Activated naive CD8-positive, alpha-beta T cell treated with anti-CD3 and anti-CD28 coated beads, Interleukin-2, amount 50 U/mL, for 24 hours (primary cell): ENCODE measurements around the gene SLCO2A1.
A peak's percentile ranks its signal among the peaks of the same experiment; 100 is the strongest.

ENCODE experiments used
- ATAC-seq: fragments of 150-1000 bp; cut with Tn5 transposase; one replicate; pipeline ENCODE4 v1.10.0; 2021
- DNase-seq: peaks from one replicate; pipeline ENCODE4 v3.0.0; 2021
- H3K27ac Mint-ChIP-seq: one replicate; pipeline ENCODE4 v1.8.0; 2021; ENCODE audit warnings: mild to moderate bottlenecking, mixed read lengths
- H3K27me3 Mint-ChIP-seq: one replicate; pipeline ENCODE4 v1.8.0; 2021; ENCODE audit warnings: mixed read lengths
- H3K36me3 Mint-ChIP-seq: one replicate; pipeline ENCODE4 v1.8.0; 2021; ENCODE audit warnings: low read depth, mixed read lengths
- H3K4me1 Mint-ChIP-seq: one replicate; pipeline ENCODE4 v1.8.0; 2021; ENCODE audit warnings: mixed read lengths
- H3K4me3 Mint-ChIP-seq: one replicate; pipeline ENCODE4 v1.8.0; 2021; ENCODE audit warnings: mild to moderate bottlenecking, moderate library complexity, mixed read lengths
- H3K9me3 Mint-ChIP-seq: one replicate; pipeline ENCODE4 v1.8.0; 2021; ENCODE audit warnings: mixed read lengths

Gene SLCO2A1

DNA sequence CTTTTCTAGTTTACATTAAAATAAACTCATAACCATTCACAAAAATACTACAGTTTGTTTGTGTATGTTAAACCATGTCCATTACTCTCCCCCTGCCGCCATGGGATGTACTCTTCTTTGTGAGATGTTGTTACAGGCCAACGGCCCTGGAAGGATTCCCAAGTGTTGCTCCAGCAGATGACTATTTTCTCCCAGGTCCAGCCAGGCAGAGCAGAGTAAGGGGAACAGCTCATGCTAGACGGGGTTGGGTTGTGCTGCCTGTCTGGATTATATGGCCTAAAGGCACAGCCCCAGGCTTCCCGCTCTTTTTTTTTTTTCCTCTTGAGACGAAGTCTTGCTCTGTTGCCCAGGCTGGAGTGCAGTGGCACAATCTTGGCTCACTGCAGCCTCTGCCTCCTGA is 24.5 kb upstream of the SLCO2A1 start:
- Mint-ChIP-seq H3K4me3 (no peak overlapping the region), H3K9me3 (no peaks in the 10 kb centered on the region), H3K4me1 (no peaks in the 10 kb centered on the region), H3K27me3 (peaks cover 4% of the 10 kb centered on the region), H3K27ac (no peak overlapping the region), H3K36me3 (no peaks in the 10 kb centered on the region)
- ATAC-seq (no peak), DNase-seq (no peak)

GRCh38 chr3:134052370-134052769 is 22.6 kb upstream of the SLCO2A1 start:
- no peaks in the 10 kb centered on the region for H3K4me1 Mint-ChIP-seq
- H3K9me3 Mint-ChIP-seq, result no peaks in the 10 kb centered on the region
- H3K36me3 Mint-ChIP-seq, result no peaks in the 10 kb centered on the region
- H3K27ac Mint-ChIP-seq, result no peak overlapping the region
- H3K4me3 Mint-ChIP-seq, result no peak overlapping the region
- H3K27me3 Mint-ChIP-seq, result peaks cover 6% of the 10 kb centered on the region
- no peak for DNase-seq
- no peak for ATAC-seq

DNA sequence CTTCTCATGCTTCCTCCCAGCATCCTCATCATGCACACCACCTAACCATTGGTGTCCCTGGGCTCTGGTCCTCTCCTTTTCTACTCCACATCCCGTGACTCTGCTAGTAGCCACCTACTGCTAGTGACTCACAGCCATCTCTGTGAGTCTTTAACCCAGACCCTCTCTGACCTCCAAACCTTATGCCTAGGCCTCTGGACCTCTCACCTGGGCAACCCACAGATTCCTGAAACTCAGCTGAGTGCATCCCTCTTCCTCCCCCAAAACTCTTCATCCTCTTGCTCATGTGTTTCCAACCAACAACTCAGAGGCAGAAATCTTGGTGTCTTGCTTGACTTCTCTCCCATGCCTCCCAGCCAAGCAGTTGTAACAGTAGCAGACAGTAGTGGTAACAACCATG is 20.0 kb upstream of the SLCO2A1 start:
- Mint-ChIP-seq H3K9me3 (peaks cover 11% of the 10 kb centered on the region), H3K4me1 (no peaks in the 10 kb centered on the region), H3K27me3 (peaks cover 6% of the 10 kb centered on the region), H3K27ac (no peak overlapping the region), H3K4me3 (no peak overlapping the region), H3K36me3 (no peaks in the 10 kb centered on the region)
- no peak for ATAC-seq
- no peak for DNase-seq

GRCh38 chr3:134048278-134048996 is 18.7 kb upstream of the SLCO2A1 start:
- no peak overlapping the region for H3K4me3 Mint-ChIP-seq
- H3K27ac Mint-ChIP-seq, result no peak overlapping the region
- H3K36me3 Mint-ChIP-seq, result no peaks in the 10 kb centered on the region
- H3K4me1 Mint-ChIP-seq, result no peaks in the 10 kb centered on the region
- peaks cover 6% of the 10 kb centered on the region for H3K27me3 Mint-ChIP-seq
- peaks cover 14% of the 10 kb centered on the region for H3K9me3 Mint-ChIP-seq
- DNase-seq (no peak), ATAC-seq (no peak)

- Mint-ChIP-seq H3K27ac (no peak overlapping the region), H3K4me1 (no peaks in the 10 kb centered on the region), H3K36me3 (no peaks in the 10 kb centered on the region), H3K9me3 (peaks cover 20% of the 10 kb centered on the region), H3K4me3 (no peak overlapping the region), H3K27me3 (peaks cover 8% of the 10 kb centered on the region)
- no peak for ATAC-seq
- no peak for DNase-seq
These were observed 14.7 kb upstream of the SLCO2A1 start for GRCh38 chr3:134044459-134044858.

GRCh38 chr3:134040066-134040465 is 10.3 kb upstream of the SLCO2A1 start:
- no peak overlapping the region for H3K4me3 Mint-ChIP-seq
- peaks cover 14% of the 10 kb centered on the region for H3K9me3 Mint-ChIP-seq
- H3K4me1 Mint-ChIP-seq, result no peaks in the 10 kb centered on the region

GRCh38 chr3:134039161-134039862 is 9.6 kb upstream of the SLCO2A1 start:
- H3K36me3 Mint-ChIP-seq, result no peaks in the 10 kb centered on the region
- H3K9me3 Mint-ChIP-seq, result peaks cover 6% of the 10 kb centered on the region
- DNase-seq (no peak), ATAC-seq (peak; percentile 22)
- no peaks in the 10 kb centered on the region for H3K4me1 Mint-ChIP-seq
- H3K27ac Mint-ChIP-seq, result no peak overlapping the region
- peaks cover 6% of the 10 kb centered on the region for H3K27me3 Mint-ChIP-seq
- no peak overlapping the region for H3K4me3 Mint-ChIP-seq

More at GRCh38 chr3:134040066-134040465, 10.3 kb upstream of the SLCO2A1 start:
- peaks cover 6% of the 10 kb centered on the region for H3K27me3 Mint-ChIP-seq
- H3K36me3 Mint-ChIP-seq, result no peaks in the 10 kb centered on the region
- no peak overlapping the region for H3K27ac Mint-ChIP-seq
- DNase-seq, result no peak
- ATAC-seq, result no peak

DNA sequence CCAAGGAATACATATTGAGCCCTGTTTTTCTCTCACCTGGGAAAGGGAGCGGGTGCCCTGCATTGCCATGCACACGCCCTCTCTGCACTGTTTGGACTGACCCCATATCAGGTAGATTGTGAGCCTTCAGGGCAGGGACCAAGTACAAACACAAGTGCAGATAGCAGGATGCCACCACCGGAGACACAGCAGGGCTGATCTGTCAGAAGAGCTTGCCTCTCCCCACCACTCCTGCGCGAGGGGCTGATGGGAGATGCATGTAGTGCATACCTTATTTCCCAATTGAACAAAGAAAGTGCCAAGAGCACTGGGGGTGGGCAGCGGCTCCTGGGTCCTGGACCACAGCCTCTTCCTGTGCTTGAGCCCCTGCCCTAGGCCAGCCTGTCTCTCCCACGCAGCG is 9.0 kb upstream of the SLCO2A1 start:
- H3K36me3 Mint-ChIP-seq, result no peaks in the 10 kb centered on the region
- H3K27ac Mint-ChIP-seq, result no peak overlapping the region
- no peaks in the 10 kb centered on the region for H3K4me1 Mint-ChIP-seq
- DNase-seq (no peak), ATAC-seq (no peak)
- peaks cover 6% of the 10 kb centered on the region for H3K27me3 Mint-ChIP-seq
- no peak overlapping the region for H3K4me3 Mint-ChIP-seq
- peaks cover 6% of the 10 kb centered on the region for H3K9me3 Mint-ChIP-seq

- Mint-ChIP-seq H3K4me3 (no peak overlapping the region), H3K4me1 (no peaks in the 10 kb centered on the region), H3K27ac (no peak overlapping the region), H3K9me3 (peaks cover 6% of the 10 kb centered on the region), H3K36me3 (no peaks in the 10 kb centered on the region), H3K27me3 (peaks cover 6% of the 10 kb centered on the region)
- no peak for ATAC-seq
- DNase-seq, result no peak
These were observed 8.4 kb upstream of the SLCO2A1 start for GRCh38 chr3:134038071-134038491.

DNA sequence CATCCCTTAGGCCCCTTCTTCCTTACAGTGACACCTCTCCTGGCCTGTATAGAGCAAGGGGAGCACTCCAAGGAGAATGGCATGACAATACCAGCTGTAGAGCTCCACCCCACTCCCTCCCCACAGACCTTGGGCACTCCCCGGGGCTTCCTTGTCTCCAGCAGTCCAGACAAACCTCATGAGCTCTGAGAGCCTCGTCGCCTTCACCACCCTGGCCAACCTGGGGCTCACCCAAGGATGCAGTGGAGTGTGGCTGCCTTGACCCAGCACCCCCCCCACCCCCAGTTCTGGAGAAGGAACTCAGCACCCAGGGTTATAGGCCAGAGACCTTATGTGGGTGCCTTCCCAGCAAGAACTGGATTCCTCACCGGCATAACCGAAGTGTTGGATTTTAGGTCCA is 7.4 kb upstream of the SLCO2A1 start:
- DNase-seq, result no peak
- Mint-ChIP-seq H3K9me3 (peaks cover 4% of the 10 kb centered on the region), H3K27ac (no peak overlapping the region), H3K4me3 (no peak overlapping the region), H3K36me3 (no peaks in the 10 kb centered on the region), H3K4me1 (no peaks in the 10 kb centered on the region), H3K27me3 (peaks cover 4% of the 10 kb centered on the region)
- ATAC-seq, result no peak

DNA sequence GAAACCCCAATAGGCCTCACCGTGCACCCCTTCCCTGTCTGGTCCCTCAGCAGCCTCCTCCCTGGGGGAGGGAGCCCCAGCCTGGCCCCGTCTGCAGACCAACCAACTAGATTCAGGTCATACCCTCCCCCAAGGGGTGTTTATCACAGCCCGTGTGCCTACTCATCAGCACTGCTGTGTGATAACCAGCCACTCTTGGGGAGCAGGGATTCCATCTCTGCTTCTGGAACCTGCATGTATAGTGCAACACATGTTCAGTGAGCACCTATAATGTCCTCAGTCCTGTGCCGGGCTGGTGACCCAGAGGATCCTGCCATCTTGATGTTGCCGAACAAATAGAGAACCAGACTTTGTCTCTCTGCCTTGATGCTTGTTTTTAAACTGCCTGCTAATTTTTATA is 6.6 kb upstream of the SLCO2A1 start:
- no peaks in the 10 kb centered on the region for H3K36me3 Mint-ChIP-seq
- H3K4me1 Mint-ChIP-seq, result no peaks in the 10 kb centered on the region
- no peak overlapping the region for H3K27ac Mint-ChIP-seq
- ATAC-seq, result no peak
- H3K9me3 Mint-ChIP-seq, result no peaks in the 10 kb centered on the region
- DNase-seq, result no peak
- H3K4me3 Mint-ChIP-seq, result no peak overlapping the region
- H3K27me3 Mint-ChIP-seq, result peaks cover 3% of the 10 kb centered on the region

GRCh38 chr3:134035836-134036235 is 6.1 kb upstream of the SLCO2A1 start:
- ATAC-seq (no peak), DNase-seq (no peak)
- no peaks in the 10 kb centered on the region for H3K4me1 Mint-ChIP-seq
- no peaks in the 10 kb centered on the region for H3K36me3 Mint-ChIP-seq
- no peaks in the 10 kb centered on the region for H3K9me3 Mint-ChIP-seq
- H3K4me3 Mint-ChIP-seq, result no peak overlapping the region
- H3K27ac Mint-ChIP-seq, result no peak overlapping the region
- H3K27me3 Mint-ChIP-seq, result peaks cover 7% of the 10 kb centered on the region

- Mint-ChIP-seq H3K36me3 (no peaks in the 10 kb centered on the region), H3K9me3 (no peaks in the 10 kb centered on the region), H3K27ac (no peak overlapping the region), H3K27me3 (peaks cover 16% of the 10 kb centered on the region), H3K4me3 (no peak overlapping the region), H3K4me1 (peaks cover 2% of the 10 kb centered on the region)
- DNase-seq, result no peak
- ATAC-seq, result no peak
These were observed 4.5 kb upstream of the SLCO2A1 start for GRCh38 chr3:134034005-134034785.

- Mint-ChIP-seq H3K27me3 (peaks cover 24% of the 10 kb centered on the region), H3K4me1 (peaks cover 2% of the 10 kb centered on the region), H3K27ac (no peak overlapping the region), H3K4me3 (no peak overlapping the region), H3K36me3 (no peaks in the 10 kb centered on the region), H3K9me3 (no peaks in the 10 kb centered on the region)
- ATAC-seq, result no peak
- DNase-seq, result no peak
These were observed 3.7 kb upstream of the SLCO2A1 start for GRCh38 chr3:134033315-134033996.
